NCI-H2196 treated with DMSO at 0.1 percent for 48 hours (cell line): ENCODE results near the gene BRWD1.
"Not testable (repeated sequence)": the region's sequence is repeated elsewhere in the genome, so short reads cannot be mapped to it uniquely, and the experiment has no call there.

Source experiments
- DNase-seq: peaks from one replicate; lab custom pipeline; 2025; ENCODE audit not compliant: unreplicated experiment; lab: John Stamatoyannopoulos, UW

BRWD1 gene

DNA sequence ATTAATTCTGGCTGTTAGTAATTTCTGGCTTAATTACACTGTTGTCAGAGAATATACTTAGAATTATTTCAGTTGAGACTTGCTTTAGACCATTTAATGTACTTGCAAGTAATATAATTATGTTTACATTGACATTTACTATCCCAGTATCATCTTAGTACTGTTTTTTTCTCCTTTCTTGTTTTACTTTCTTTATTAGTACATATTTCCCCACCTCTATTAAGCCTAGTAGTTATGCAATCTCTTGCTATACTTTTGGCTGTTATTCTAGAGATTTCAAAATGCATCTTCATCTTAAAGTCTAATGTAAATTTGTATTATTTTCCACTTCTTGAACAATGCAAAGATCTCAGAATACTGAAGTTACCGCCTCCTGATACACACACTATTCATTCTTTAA, 24.4 kb downstream of the BRWD1 start:
- no peak for DNase-seq

DNA sequence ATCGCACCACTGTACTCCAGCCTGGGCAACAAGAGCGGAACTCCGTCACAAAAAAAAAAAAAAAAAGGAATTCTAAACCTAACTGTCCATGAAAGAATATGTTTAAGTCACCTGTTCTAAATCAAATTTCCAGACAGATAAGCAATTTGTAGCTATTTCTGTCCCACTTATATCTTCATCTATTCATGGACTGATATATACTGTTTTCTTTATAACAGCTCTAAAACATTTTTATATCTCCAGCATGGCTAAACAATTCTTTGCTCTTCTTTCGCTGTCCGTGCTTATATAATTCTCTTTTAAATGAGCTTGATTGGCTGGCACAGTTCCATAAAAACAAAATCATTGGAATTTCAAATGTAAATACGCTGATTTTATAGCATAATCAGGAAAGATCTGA, 30.5 kb downstream of the BRWD1 start:
- no peak for DNase-seq

DNA sequence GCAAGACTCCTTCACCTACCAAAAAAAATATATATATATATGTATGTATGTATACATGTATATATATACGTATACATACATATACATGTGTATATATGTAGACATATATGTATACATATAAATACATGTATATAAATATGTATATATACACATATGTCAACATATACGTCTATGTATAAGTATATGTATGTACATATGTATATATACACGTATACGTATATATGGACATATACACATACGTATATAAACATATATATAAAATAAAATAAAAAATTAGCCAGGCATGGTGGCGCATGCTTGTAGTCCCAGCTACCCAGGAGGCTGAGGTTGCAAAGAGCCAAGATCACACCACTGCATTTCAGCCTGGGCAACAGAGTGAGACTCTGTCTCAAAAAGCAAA, 31.6 kb downstream of the BRWD1 start:
- no peak for DNase-seq

DNA sequence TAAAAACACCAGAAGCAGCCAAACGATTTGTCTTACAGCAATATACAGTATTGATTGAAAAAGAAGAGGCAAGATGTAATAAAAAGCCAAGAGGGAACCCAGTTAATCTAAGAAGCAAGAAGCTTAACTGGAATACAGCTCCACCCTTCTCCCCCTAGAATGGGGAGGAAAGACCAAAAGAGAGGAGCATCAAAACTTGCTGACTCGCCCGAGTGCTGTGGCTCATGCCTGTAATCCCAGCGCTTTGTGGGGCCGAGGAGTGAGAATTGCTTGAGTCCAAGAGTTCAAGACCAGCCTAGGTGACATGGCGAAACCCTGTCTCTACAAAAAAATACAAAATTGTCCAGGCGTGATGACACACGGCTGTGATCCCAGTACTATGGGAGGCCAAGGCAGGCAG, 32.2 kb downstream of the BRWD1 start:
- DNase-seq, result no peak

DNA sequence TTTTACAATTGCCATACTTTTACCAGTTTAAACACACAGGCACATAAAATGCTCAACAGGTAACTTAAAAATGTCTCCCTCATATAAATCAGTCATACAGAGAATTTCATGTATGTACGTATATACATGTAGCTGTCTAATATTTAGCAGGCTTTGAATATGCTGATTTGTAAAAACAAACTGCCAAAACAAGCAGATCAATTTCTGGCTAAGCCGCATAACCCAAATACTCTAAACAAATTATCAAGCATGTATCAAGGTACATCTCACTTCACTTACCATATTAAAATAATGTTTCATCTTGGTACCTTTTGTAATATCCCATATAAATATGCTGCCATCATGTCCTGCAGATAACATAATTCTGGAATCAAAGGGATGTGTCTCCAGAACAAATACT, 43.8 kb downstream of the BRWD1 start:
- DNase-seq, result no peak

DNA sequence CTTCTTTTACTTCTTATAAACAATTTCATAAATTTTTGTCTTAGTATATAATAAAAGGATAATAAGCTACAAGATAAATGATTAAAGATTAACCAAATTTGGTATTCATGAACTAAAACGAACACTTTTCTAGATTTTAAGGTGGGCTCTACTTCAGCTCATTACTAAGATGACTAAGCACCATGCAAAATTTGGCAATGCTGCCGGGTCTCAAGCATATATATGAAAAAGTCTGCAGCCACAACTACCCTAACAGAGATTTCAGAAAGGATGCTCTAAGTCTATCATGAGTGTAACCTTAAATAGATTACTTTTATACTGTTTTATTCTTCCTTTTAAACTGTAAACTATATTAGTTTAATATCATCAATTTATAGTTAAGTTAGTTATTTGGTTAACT, 47.8 kb downstream of the BRWD1 start:
- DNase-seq, result no peak

DNA sequence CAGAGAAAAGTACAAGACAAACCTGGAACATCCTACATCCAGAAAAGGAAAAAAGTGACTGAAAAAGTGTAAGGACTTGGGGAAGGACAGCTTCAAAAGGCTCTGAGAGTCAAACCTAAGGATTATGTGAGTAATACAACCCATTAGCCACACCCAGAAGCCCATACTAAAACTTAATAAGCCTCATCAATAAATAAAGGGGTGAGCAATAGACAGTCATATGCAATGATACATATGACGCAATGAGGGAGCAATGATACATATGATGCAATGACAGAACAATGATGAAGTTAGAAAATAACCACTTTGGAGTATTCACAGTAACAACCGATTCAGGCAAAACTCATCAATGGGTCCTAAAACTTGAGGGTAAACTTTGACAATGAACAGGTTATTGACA, 50.1 kb downstream of the BRWD1 start:
- DNase-seq, result no peak

DNA sequence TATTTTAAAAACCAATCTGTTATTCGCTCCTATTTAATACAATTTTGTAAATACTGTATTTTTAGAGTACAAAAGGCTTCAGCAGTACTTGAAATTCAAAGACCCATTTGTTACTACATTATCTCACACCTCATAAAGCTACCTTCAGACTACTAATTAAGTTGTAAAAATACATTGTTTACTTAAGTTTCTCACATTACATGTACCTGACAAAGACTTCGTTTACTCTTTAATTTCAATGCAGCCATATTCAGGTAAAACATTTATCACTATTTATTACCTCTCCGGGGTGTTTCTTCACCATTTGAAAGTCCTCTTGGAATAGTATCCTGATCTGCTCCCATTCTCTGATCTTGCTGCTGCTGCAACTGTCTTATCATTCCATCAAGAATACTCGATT, 55.2 kb downstream of the BRWD1 start:
- peak; percentile 22 for DNase-seq

DNA sequence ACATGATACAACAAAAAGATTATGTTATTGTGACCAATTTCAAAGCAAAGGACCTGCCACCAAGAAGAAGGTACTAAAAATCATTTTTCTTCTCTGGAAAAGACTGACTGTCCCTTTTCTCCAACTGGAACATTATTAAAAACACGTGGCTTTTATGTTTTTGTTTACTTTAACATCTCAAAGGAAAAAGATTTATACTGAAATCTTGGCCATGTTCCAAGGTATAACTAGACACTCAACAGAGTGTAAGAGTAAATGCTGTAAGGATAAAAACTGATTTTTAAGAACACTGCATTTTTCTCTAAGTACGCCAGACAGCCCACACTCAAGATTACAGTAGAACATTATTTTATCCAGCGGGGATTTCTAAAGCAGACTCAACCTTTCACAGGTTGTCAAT, 62.1 kb downstream of the BRWD1 start:
- DNase-seq, result no peak

DNA sequence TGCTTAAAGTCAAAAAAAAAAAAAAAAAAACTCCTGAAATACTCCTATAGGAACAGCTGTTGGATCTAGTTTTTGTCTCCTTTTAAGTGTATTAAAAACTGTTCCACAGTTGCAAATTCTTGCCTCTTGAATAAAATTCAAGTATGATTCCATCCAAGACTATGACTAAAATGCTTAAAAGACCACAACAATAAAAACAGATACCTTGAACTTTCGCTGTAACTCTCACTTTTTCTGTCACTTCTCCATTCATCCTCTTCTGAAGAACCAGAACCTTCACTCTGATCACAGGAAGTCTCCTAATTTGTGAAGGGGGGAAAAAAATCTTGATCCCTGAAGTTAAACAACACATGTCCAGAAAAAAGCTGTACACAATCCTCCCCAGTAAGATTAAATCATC, 75.2 kb downstream of the BRWD1 start:
- no peak for DNase-seq

DNA sequence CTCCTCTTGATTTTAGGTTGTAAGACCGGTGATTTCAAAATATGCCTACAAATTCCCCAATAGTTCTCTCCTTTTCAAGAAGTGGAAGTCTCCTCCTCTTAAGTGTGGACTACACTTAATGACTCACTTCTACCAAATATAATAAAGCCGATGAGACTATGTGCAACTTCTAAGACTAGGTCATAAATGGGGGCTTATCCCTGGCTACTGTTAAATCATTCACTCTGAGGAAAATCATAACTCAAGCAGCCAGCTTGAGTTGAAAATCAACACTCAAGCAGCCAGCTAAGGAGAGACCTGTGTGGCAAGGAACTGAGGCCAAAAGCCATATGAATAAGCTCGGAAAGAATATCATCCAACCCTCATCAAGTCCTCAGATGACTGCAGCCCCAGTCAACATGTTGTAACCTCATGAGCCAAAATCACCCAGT, 80.6 kb downstream of the BRWD1 start:
- no peak for DNase-seq

DNA sequence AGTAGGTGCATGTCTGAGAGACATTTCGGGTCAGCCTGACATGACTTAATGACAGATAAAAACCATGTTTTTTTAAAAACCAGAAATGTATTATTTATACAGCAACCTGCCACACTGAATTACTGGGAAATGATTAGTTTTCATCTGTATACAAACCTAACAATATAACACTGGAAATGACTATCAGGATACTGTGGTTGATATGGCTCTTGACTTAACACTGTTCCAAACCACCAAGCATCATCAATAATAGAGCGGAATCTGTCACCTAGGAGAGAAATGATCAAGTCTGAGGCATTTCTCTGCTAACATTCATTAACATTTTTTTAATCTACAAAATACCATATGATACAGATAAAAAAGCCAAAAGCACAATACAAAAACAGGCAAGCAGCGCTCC, 88.5 kb downstream of the BRWD1 start:
- no peak for DNase-seq

DNA sequence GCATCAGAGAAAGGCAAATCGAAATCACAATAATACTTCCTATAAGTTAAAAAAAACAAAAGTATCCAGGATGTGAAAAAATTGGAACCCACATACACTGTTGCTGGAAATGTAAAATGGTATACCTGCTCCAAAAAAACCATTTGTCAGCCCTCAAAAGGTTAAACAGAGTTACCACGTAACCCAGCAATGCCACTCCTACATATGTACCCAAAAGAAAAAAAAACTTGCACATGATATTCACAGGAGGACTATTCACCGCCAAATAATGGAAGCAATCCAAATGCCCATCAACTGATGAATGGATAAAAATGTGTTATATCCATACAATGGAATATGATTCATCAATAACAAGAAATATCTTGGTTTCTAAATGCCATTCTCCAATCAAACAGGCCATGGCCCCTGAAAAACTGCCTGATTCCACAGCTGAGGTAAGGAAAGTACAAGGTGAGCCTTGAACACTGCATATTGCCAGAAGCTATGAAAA, 91.4 kb downstream of the BRWD1 start:
- DNase-seq, result no peak

DNA sequence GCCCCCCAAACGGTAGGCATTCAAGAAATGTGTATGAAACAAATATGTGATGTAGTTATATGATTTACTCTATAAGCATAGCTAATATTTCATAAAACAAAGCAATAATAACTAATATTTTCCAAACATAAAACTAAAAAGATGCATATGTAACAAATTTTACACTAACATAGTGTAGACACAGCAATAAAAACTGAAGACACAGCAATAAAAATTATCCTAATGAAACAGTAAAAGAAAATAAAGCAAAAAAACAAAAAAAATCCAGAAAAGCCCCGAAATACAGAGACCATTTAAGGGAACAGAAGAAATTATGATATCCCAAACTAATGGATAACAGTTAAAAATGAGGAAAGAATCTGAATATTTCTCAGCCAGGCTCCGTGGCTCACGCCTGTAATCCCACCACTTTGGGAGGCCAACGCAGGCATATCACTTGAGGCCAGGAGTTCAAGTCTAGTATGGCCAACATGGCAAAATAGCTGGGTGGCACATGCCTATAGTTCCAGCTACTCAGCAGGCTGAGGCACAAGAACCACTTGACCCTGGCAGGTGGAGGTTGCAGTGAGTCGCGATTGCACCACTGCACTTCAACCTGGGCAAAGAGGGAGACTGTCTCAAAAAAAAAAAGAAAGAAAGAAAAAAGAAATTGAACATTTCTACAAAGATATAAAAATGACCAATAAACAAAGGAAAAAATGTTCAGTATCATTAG, 92.0 kb downstream of the BRWD1 start:
- no peak for DNase-seq

DNA sequence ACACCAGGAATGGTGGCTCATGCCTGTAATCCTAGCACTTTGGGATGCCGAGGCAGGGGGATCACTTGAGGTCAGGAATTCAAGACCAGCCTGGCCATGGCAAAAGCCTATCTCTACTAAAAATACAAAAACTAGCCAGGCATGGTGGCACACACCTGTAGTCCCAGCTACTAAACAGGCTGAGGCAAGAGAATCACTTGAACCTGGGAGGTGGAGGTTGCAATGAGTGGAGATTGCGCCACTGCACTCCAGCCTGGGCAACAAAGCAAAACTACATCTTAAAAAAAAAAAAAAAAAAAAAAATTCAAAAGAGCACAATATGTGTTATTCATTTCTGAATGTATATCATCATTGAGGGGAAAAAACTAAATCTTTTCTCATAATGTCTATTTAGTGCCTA, 92.6 kb downstream of the BRWD1 start:
- not testable (repeated sequence) for DNase-seq

DNA sequence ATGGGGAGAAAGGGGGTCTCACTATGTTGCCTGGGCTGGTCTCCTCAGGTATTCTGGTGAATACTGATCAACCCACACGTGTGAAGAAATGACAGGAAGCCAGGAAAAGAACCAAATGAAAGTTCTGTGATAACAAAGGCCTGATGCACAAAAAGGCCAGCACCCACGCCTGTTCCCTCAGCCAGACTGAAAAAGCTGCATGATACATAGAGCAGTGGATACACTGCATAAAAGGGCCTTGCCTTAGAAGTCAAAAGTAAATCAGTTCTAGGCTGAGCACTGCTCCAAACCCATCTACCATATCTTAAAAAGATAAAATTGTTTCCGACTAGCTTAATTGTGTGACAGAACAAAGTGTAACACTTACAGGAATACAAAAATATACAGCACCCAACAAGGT, 93.3 kb downstream of the BRWD1 start:
- no peak for DNase-seq

DNA sequence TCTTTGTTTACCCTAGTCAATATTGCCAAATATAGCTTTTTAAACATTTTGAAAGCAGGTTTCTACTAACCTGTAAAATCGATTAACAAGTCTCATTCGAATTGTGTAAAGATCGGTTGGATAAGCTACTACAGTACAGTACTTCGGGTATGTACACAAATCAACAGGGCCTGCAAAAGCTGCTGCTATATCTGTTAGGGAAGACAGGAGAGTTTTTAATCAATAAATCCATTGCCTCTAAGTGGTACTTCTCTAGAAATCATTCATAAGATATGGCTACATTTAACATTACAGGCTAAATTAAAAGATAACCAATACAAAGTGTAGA, 95.4 kb downstream of the BRWD1 start:
- no peak for DNase-seq

DNA sequence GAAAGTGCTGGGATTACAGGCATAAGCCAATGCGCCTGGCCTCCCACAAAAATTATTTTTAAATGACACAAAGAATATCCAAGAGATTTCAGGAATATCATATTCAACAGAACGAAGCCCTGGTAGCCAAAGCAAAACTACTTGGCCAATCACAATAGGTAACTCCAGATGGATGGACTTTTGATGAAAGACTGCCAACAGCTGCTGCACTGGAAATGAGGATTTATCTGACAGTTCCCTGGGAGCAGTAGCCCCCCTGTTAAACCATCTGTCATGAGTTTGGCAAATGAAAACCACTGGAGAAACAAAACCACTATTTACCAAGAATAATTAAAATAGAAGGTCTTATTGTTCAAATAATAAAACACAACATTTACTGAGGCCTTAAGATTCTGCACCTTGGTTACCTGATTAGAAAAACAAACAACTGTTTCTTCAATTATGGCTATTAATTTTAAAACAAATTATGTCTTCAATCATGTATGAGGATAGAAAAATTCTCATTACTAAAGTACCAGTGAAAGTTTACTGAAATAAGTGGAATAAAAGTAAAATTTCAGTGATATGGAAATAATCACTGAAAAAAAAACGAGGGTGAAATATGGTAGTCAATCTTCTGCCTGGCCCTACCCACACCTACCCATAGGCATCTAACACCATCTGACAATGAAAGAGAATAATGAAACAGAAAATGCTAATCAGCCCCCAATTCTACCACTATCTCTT, 95.9 kb downstream of the BRWD1 start:
- DNase-seq, result no peak

DNA sequence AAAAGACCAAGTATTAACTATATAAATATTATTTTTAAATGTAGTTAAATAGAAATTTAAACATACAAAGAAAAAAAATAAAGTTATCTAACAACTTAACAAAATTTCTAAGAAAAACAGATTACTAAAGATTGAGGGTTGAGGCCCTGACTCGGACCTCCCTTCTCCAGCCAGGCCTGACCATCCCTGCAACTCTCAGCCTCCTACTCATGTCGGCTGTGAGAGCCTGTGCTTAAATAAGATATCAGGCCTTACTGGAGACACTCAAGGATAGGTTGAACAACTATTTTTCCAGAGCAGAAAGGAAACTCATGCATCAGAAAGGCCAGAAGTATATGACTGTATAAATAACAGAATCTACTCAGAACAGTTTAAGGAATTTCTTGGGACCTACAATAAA, 97.1 kb downstream of the BRWD1 start:
- DNase-seq, result no peak

DNA sequence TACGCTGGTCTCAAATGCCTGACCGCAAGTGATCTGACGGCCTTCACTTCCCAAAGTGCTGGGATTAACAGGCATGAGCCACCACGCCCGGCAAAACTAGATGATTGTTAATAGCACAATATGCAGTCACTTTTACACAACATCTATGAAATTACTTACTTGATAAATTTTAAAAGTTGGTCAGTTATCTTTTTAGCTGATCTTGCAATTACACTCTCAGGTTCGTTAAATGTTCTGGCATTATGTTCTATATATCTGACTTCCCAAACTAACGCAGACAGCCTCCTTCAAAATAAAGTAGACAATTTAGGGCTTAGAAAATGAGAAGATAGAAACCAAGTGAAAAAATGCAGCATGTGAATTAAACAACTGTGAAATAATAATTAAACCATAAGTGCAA, 98.4 kb downstream of the BRWD1 start:
- DNase-seq, result no peak

DNA sequence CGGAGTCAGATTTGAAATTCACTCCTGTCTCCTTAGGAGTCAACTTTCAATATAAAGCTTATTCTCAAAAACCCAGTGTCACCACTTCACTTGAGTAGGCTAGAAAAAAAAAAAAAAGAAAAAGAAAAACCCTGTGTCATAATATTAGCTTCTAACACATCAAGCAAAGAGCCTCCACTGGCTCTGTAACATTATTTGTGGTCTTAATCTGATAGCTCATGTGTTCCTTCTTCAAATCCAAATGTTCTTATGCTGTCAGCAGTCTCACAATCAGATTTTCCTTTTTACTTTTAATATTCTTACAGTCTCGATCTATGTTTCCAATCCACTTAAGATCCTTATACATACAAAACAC, 104.1 kb downstream of the BRWD1 start:
- no peak for DNase-seq

DNA sequence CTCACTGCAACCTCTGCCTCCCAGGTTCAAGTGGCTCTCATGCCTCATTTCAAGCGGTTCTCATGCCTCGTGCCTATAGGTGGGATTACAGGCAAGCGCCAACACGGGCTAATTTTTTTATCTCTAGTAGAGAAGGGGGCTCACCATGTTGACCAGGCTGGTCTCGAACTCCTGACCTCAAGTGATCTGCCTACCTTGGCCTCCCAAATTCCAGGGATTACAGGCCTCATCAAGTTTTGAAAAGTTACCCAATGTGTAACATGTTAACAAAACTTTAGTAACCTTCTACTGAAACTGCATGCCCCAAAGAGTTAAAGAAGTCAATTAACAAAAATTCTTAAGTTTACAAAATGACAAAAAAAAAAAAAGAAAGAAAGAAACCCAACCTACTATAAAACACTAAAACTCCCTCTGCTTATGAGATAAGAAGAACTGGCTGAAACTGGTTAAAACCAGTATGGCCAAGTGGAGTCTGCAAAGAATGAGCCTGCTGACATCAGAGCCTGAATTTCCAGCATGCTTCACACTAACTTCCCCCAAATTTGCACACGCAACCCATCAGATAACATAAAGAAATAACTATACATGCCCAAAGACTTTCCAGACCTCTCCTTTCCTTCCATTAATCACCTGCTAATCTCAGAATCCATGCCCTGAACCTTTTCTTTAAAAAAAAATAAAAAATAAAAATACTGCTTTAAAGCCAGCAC, 104.7 kb downstream of the BRWD1 start:
- no peak for DNase-seq
